ENCODE measurements around the gene MRPL49. TPM values are rescaled to one million over a fixed set of nuclear protein-coding genes. Genes with fewer than 3 reads are reported as not detected.

MRPL49 gene
- total and polyA plus RNA-seq, 9 of the 15 experiments (the other 6 are each of a cell fraction or from before 2014, with no cell fraction given) = 74.3 to 132 (median 91.2) TPM

GRCh38 chr11:65084598-65085375, 37.3 kb upstream of the MRPL49 start:
- peaks cover 78% of the 10 kb centered on the region for H3K36me3 ChIP-seq (ENCODE audit: control insufficient read depth, insufficient read depth, low read length)
- DNase-seq (ENCODE audit: extremely low read depth in 1 of 4, low spot score in 3 of 4) = no peak
- peak overlapping the region; percentile 90 for H3K27ac ChIP-seq (ENCODE audit: extremely low read depth, low read depth, low read length)
- TSS peak; percentile 72 for BruUV-seq (replicated peaks)
- H3K4me2 ChIP-seq (ENCODE audit: insufficient read depth, low read length) = peak overlapping the region; percentile 98
- CTCF ChIA-PET (ENCODE audit: low intra/inter-chr PET ratio) = interaction anchor here (1.4 kb wide), 1 partner anchor 72 kb away, joined by 3 read pairs; no protein-coding TSS in a partner anchor
- no peaks in the 10 kb centered on the region for H3K9me1 ChIP-seq (ENCODE audit: control insufficient read depth, insufficient read depth, low read length)
- in situ Hi-C loops (cut with MboI) = no loop called here
- peak overlapping the region; percentile 96 for H3K9ac ChIP-seq (ENCODE audit: insufficient read depth in 1 of 2, low read depth in 2 of 2, low read length in 2 of 2)
- peaks cover 16 to 20% of the 10 kb centered on the region in 2 experiments for H3K4me1 ChIP-seq (replicated peaks in 1 of 2; ENCODE audit: control insufficient read depth in 2 of 2, insufficient read depth in 2 of 2, low read length in 2 of 2)
- 25% methylated on average over 23 of the region's 23 CpGs for WGBS (ENCODE audit: insufficient coverage, low coverage, missing lambda C conversion rate)
- H3K4me3 ChIP-seq = peak overlapping the region; percentile 81
- H3K79me2 ChIP-seq (ENCODE audit: control insufficient read depth, insufficient read depth, low read length) = peaks cover 51% of the 10 kb centered on the region
- POLR2A ChIA-PET = interaction anchor here (0.6 to 1.5 kb wide), 13 partner anchors 9 to 285 kb away, joined by 3 to 7 read pairs (median 4); partner anchors contain the start of genes TM7SF2 and ZNHIT2
- no peaks in the 10 kb centered on the region; the same call in 1 of the 2 replicates for H4K20me1 ChIP-seq (replicated peaks; ENCODE audit: control insufficient read depth, insufficient read depth, low read length)
- H3K9me3 ChIP-seq (replicated peaks; ENCODE audit: control insufficient read depth, insufficient read depth, low read depth, low read length) = no peaks in the 10 kb centered on the region
- intact Hi-C loops (cut with micrococcal nuclease) = loop anchor here (5.0 kb wide), 1 partner anchor 57 kb away; the partner anchor contains the start of gene SNX15
- peak; percentile 16 for ATAC-seq
- no peak for FAIRE-seq
- H3K27me3 ChIP-seq (ENCODE audit: control insufficient read depth in 2 of 2, insufficient read depth in 2 of 2, low read length in 2 of 2) = no peaks in the 10 kb centered on the region; a peak in 1 of 5 replicates
- peak overlapping the region; percentile 89 for H2AFZ ChIP-seq (ENCODE audit: low read depth, low read length)
- TF ChIP-seq WHSC1 (IDR thresholded peaks at IDR 0.05; ENCODE audit: low read length) (no peak), NFYB (IDR thresholded peaks at IDR 0.05; ENCODE audit: extremely low read depth, insufficient read length) (peak; percentile 9), HDAC8 (tag; IDR thresholded peaks at IDR 0.05) (no peak), AFF1 (IDR thresholded peaks at IDR 0.05; ENCODE audit: low read depth in 1 of 2, partially characterized antibody in 2 of 2) (no peak), GTF2E2 (tag; IDR thresholded peaks at IDR 0.05) (no peak), GATA2 (CRISPR knock-in tag; IDR thresholded peaks at IDR 0.05) (no peak), USF1 (CRISPR knock-in tag; IDR thresholded peaks at IDR 0.05) (peak; percentile 32; the same call in 1 of the 2 replicates), PML (IDR thresholded peaks at IDR 0.05; ENCODE audit: low read length) (no peak), FOXA3 (CRISPR knock-in tag; conservative IDR thresholded peaks at IDR 0.05 in 1 of 2, IDR thresholded peaks at IDR 0.05 in 1 of 2) (0 out of 4 replicates have a peak, but pooled peaks of 1 of the 2 experiments have one; percentile 14), ZBTB1 (CRISPR knock-in tag; IDR thresholded peaks at IDR 0.05; ENCODE audit: borderline replicate concordance, low read depth) (peak; percentile 27; the same call in 1 of the 2 replicates), BCLAF1 (IDR thresholded peaks at IDR 0.05; ENCODE audit: borderline replicate concordance in 1 of 2, control insufficient read depth in 1 of 2, low read depth in 2 of 2, low read length in 1 of 2) (no peak)
